A673 (cell line): Measurements from ENCODE around the gene COX11.

Source experiments
- EZH2 ChIP-seq: fragments of 200-600 bp; sonication (generic); IDR thresholded peaks from 2 replicates; pipeline ENCODE4 v1.6.1; 2017; ENCODE audit warnings: borderline replicate concordance, low read depth, mild to moderate bottlenecking, mixed read lengths, antibody characterized with exemption, low read length; ENCODE audit not compliant: poor library complexity, severe bottlenecking
- TF ChIP-seq, protein P1 (sequence below): fragments of 300-800, 200-600 bp; sonication (generic); conservative IDR thresholded peaks from 2 replicates; pipeline ENCODE4 v1.5.1; 2017; ENCODE audit warnings: low read depth, mild to moderate bottlenecking, antibody characterized with exemption, low read length, moderate library complexity, mixed read lengths

DNA sequence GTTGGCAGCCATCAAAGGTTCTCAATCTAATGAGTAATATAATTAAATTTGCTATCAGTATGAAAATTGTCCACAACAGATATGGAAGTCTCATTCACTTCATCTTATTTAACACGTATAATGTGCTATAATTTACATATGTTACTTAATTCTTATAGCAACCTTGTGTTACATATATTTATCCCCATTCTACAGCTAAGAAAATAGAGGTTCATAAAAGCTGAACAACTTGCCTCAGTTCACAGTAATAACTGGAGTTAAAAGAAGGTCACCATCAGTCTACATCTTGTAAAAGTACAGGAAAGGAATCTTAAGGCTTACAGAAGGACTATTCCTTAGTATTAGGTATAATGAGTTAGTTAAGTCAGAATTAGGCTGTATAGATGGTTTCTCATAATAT lies 28.0 kb upstream of the COX11 start:
- TF ChIP-seq, protein P1, sequence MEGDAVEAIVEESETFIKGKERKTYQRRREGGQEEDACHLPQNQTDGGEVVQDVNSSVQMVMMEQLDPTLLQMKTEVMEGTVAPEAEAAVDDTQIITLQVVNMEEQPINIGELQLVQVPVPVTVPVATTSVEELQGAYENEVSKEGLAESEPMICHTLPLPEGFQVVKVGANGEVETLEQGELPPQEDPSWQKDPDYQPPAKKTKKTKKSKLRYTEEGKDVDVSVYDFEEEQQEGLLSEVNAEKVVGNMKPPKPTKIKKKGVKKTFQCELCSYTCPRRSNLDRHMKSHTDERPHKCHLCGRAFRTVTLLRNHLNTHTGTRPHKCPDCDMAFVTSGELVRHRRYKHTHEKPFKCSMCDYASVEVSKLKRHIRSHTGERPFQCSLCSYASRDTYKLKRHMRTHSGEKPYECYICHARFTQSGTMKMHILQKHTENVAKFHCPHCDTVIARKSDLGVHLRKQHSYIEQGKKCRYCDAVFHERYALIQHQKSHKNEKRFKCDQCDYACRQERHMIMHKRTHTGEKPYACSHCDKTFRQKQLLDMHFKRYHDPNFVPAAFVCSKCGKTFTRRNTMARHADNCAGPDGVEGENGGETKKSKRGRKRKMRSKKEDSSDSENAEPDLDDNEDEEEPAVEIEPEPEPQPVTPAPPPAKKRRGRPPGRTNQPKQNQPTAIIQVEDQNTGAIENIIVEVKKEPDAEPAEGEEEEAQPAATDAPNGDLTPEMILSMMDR, result no peak
- TF ChIP-seq EZH2, result no peak
